ENCODE measurements around the gene DPYSL4. TPM values are rescaled to one million over a fixed set of nuclear protein-coding genes. Genes with fewer than 3 reads are reported as not detected.
A peak's percentile ranks its signal among the peaks of the same experiment; 100 is the strongest.

Gene DPYSL4
- total and polyA plus RNA-seq, 2 of the 13 experiments (the other 11 are each of a cell fraction or from before 2014, with no cell fraction given), result 0.84 to 1.2 TPM

DNA sequence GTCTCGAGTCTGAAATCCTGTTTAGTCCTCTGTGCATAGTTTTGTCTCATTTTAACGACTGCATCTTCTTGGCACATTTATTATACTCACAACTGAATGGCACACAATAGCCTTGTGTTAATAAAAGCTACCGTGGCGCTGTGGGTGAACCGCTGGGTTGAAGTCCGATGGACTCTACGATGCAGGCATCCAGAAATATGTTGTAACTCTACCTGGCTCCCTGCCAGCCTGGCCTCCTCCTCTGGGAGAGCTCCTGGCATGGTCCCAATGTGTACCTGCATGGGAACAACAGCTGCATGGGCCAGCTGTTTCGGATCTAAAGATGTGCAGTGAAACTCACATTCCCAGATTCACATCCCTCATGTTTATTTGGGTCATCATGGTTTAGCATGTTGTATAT lies 3.7 kb upstream of the DPYSL4 start (continued):
- TF ChIP-seq SMYD3 (CRISPR knock-in tag; IDR thresholded peaks at IDR 0.05) (0 out of 2 replicates have a peak, but pooled peaks have one; percentile 38), BHLHE40 (IDR thresholded peaks at IDR 0.05; ENCODE audit: low read length) (no peak), CTCF (CRISPR knock-in tag; IDR thresholded peaks at IDR 0.05) (peak; percentile 37), IRF9 (CRISPR knock-in tag; IDR thresholded peaks at IDR 0.05; ENCODE audit: borderline replicate concordance) (no peak), ZNF275 (CRISPR knock-in tag; IDR thresholded peaks at IDR 0.05; ENCODE audit: borderline replicate concordance) (no peak), ARID3A (IDR thresholded peaks at IDR 0.05; ENCODE audit: low read depth, low read length) (peak; percentile 53; the same call in 1 of the 2 replicates), ZSCAN29 (CRISPR knock-in tag; conservative IDR thresholded peaks at IDR 0.05) (no peak), JDP2 (CRISPR knock-in tag; IDR thresholded peaks at IDR 0.05; ENCODE audit: borderline replicate concordance) (no peak), ZNF644 (CRISPR knock-in tag; IDR thresholded peaks at IDR 0.05; ENCODE audit: low read depth) (peak; percentile 48; the same call in 1 of the 2 replicates), ELF1 (CRISPR knock-in tag; IDR thresholded peaks at IDR 0.05) (no peak), NR2F6 (IDR thresholded peaks at IDR 0.05) (peak; percentile 25; the same call in 1 of the 2 replicates), NR2F6 (CRISPR knock-in tag; IDR thresholded peaks at IDR 0.05) (peak; percentile 52; the same call in 1 of the 2 replicates), ZNF572 (CRISPR knock-in tag; IDR thresholded peaks at IDR 0.05) (no peak), ZFP36L2 (CRISPR knock-in tag; IDR thresholded peaks at IDR 0.05) (no peak), REL (CRISPR knock-in tag; conservative IDR thresholded peaks at IDR 0.05) (no peak), NCOR1 (IDR thresholded peaks at IDR 0.05; ENCODE audit: borderline replicate concordance, low read length) (peak; percentile 86; the same call in 1 of the 2 replicates), MIXL1 (CRISPR knock-in tag; IDR thresholded peaks at IDR 0.05) (no peak), SRF (IDR thresholded peaks at IDR 0.05; ENCODE audit: low read depth, low read length) (no peak), DMAP1 (CRISPR knock-in tag; IDR thresholded peaks at IDR 0.05) (no peak)
- TF ChIP-seq, protein P1, sequence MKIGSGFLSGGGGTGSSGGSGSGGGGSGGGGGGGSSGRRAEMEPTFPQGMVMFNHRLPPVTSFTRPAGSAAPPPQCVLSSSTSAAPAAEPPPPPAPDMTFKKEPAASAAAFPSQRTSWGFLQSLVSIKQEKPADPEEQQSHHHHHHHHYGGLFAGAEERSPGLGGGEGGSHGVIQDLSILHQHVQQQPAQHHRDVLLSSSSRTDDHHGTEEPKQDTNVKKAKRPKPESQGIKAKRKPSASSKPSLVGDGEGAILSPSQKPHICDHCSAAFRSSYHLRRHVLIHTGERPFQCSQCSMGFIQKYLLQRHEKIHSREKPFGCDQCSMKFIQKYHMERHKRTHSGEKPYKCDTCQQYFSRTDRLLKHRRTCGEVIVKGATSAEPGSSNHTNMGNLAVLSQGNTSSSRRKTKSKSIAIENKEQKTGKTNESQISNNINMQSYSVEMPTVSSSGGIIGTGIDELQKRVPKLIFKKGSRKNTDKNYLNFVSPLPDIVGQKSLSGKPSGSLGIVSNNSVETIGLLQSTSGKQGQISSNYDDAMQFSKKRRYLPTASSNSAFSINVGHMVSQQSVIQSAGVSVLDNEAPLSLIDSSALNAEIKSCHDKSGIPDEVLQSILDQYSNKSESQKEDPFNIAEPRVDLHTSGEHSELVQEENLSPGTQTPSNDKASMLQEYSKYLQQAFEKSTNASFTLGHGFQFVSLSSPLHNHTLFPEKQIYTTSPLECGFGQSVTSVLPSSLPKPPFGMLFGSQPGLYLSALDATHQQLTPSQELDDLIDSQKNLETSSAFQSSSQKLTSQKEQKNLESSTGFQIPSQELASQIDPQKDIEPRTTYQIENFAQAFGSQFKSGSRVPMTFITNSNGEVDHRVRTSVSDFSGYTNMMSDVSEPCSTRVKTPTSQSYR (CRISPR knock-in tag; IDR thresholded peaks at IDR 0.05; ENCODE audit: borderline replicate concordance), result no peak
